G401 (cell line): ENCODE results near the gene DUSP11. TPM values are rescaled to one million over a fixed set of nuclear protein-coding genes. Genes with fewer than 3 reads are reported as not detected.
"Not testable (repeated sequence)": the region's sequence is repeated elsewhere in the genome, so short reads cannot be mapped to it uniquely, and the experiment has no call there.

Source experiments
- DNase-seq: peaks from one replicate; pipeline ENCODE4 v3.0.0-alpha.2; 2015; ENCODE audit warnings: low spot score
- in situ Hi-C: cut with HindIII; loops from 2 replicates; pipeline ENCODE4 v1.10.0; 2016; ENCODE audit warnings: low sequenced_read_pairs, mixed read lengths
- total RNA-seq: library from RNA; depleted of rRNA; stranded (reverse); fragments of >200 nt; shearing (Covaris generic); gene quantifications from 2 replicates; pipeline ENCODE4 v1.2.3, GENCODE V29; 2014

Gene DUSP11
- total RNA-seq, 1 experiment from 2014 or later = 63.2 TPM

DNA sequence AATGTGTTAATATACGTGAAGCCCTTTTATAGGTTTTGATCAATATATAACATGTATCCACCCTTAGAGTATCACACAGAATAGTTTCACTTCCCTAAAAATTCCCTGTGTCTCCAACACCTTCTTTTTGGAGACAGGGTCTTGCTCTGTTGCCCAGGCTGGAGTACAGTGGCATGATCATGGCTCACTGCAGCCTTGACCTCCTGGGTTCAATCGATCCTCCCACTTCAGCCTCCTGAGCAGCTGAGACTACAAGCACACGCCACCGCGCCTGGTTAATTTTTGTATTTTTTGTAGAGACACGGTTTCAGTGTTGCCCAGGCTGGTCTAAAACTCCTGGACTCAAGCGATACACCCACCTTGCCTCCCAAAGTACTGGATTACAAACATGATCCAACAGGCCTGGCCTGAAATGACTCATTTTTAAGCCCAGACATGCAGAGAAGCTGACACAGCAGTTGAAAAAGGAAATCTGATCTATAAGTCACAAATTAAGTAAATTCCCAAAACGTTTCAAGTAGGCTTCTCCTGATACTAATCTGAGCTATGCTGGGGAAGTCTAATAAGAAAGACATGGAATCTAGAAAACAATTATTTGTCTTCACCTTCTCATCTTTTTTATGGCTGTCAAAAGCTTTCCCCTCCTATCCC, 2.9 kb downstream of the DUSP11 start:
- DNase-seq = no peak
- in situ Hi-C loops = no loop called here

GRCh38 chr2:73776381-73776780, 3.5 kb downstream of the DUSP11 start:
- in situ Hi-C loops = no loop called here
- no peak for DNase-seq

GRCh38 chr2:73772819-73773218, 7.1 kb downstream of the DUSP11 start:
- in situ Hi-C loops = no loop called here

GRCh38 chr2:73770725-73771124, 9.2 kb downstream of the DUSP11 start:
- in situ Hi-C loops = no loop called here
- DNase-seq = no peak

More at GRCh38 chr2:73772819-73773218, 7.1 kb downstream of the DUSP11 start:
- DNase-seq = no peak

DNA sequence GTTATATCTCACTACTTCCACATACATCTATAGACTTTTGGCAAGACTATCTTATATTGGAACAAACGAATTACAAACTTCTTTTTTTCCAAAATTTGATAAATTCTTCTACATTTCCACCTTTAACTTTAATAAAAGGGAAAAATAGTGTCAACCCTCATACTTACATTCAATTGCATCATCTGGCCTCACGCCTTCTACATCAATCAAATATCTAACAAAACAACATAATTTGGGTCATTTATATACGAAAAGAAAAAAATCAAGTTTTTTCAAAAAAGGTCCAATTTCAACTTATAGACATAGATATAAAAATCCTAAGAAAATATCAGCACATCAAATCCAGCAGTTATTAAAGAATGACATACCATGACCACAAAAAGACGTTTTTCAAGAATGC, 12.9 kb downstream of the DUSP11 start:
- DNase-seq = no peak
- in situ Hi-C loops = no loop called here

GRCh38 chr2:73766349-73766748, 13.6 kb downstream of the DUSP11 start:
- no peak for DNase-seq
- in situ Hi-C loops = no loop called here

GRCh38 chr2:73764945-73765344, 15.0 kb downstream of the DUSP11 start:
- in situ Hi-C loops = no loop called here

GRCh38 chr2:73762571-73762970, 17.3 kb downstream of the DUSP11 start:
- no peak for DNase-seq
- in situ Hi-C loops = no loop called here

More at GRCh38 chr2:73764945-73765344, 15.0 kb downstream of the DUSP11 start:
- DNase-seq = no peak

GRCh38 chr2:73759904-73760303, 20.0 kb downstream of the DUSP11 start:
- DNase-seq = no peak

DNA sequence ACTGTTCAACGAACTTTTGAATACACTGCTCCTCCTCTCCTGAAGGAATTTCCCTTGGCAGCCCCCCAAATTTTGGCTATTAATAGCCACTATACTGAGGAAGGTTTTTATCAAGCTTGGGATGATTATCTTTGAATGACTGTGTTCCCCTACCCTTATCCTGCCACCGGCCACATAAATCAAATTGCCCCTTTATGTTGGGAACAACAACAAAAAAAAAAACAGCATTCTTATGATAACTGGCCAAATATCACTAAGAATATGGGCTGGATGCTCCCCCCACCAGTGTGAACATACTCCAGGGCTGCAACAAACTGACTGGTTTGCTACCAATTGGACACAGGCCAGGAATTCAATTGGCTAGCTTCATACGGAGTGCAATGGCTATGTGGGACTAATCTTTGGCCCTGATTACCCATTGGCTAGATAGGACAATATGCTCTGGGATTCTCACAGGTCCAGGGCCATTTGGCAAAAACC, 20.6 kb downstream of the DUSP11 start:
- peak; percentile 97 for DNase-seq
- in situ Hi-C loops = no loop called here

More at GRCh38 chr2:73759904-73760303, 20.0 kb downstream of the DUSP11 start:
- in situ Hi-C loops = no loop called here

- in situ Hi-C loops, DNase-seq: not testable (repeated sequence)
Measured at GRCh38 chr2:73754332-73754731, 25.6 kb downstream of the DUSP11 start.

GRCh38 chr2:73749314-73749713, 30.6 kb downstream of the DUSP11 start:
- in situ Hi-C loops = no loop called here

DNA sequence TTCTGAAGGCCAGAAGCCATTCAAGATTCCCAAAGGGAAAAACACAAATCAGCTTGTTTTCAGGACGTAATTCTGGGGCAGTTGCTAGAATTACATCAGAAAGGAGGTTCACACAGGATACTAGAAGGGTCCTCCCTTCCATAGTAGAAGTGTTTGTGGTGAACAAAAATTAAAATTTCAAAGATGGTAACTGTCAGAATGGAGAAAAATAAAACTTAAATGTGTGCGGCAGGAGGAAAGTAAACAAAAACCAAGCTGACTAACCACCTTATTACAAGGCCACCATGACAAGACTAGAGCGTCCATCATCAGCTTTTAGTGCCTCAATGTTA, 33.1 kb downstream of the DUSP11 start:
- in situ Hi-C loops = no loop called here
- DNase-seq = no peak

More at GRCh38 chr2:73749314-73749713, 30.6 kb downstream of the DUSP11 start:
- DNase-seq = no peak

GRCh38 chr2:73746015-73746876, 33.7 kb downstream of the DUSP11 start:
- DNase-seq = peak; percentile 97
- in situ Hi-C loops = no loop called here

DNA sequence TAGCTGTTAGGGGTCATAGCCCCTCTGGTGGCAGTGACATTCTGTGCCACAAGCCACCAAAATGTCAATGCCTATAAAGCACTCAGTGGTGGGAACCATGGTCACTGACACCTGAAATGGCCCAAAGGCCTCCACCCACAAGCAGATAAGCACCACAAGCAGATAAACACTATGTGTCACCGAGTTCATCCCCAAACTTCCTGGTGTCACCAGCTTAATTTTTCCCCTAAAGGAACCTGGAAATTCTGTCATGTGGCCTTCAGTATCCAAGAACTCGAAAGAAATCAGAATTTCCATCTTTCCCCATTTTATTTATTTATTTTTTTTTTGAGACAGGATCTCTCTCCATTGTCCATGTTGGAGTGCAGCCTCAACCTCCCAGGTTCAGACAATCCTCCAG, 39.1 kb downstream of the DUSP11 start:
- no peak for DNase-seq
- in situ Hi-C loops = no loop called here

GRCh38 chr2:73739101-73739500, 40.8 kb downstream of the DUSP11 start:
- in situ Hi-C loops = no loop called here
- no peak for DNase-seq

- DNase-seq = peak; percentile 97
- in situ Hi-C loops = no loop called here
Measured at GRCh38 chr2:73736855-73737779, 42.8 kb downstream of the DUSP11 start, which contains the start of gene TPRKB. Gene TPRKB (minus strand): TSS chr2:73737345. CDS start chr2:73734569, 2,776 bp downstream.

DNA sequence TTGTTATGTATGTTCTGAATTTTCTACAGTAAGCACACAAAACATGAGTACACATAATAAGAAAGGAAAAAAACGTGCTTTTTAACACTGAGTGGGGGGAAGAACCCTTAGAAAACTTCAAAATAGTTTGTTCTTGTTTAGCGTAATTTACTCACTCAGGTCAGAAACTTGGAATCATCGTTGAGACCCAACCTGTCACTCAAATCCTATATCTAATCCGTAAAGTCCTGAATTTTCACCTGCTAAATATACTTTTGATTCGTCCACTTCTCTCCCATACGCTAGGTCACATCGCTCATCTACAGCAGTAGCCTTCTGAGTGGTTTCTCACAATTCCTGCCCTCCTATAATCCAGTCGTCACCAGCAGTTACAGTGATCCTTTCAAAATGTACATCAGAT, 43.5 kb downstream of the DUSP11 start:
- DNase-seq = no peak
- in situ Hi-C loops = no loop called here

DNA sequence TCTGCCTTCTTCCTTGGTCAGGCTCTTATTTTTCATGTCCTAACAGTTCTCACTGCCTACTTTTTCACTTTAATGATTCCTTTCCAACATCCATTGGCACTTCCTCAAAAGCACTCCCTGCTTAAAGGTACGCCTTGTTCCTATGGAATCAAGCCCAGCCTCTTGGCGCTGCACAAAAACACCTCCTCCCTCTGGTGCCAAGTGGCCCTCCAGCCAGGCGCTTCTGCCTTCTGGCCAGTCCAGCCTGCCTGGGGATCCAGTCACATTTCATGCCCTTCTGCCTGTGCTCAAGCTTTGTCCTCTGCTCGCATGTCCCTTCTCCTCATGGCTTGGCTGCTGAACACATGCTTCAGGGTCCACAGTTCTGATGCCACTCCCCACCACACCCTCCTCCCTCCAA, 49.1 kb downstream of the DUSP11 start:
- in situ Hi-C loops = no loop called here
- DNase-seq = peak; percentile 99
